Measurements from ENCODE around the gene HMHB1.

Gene HMHB1

GRCh38 chr5:143788401-143788800 is 23.6 kb upstream of the HMHB1 start:
- DNase-seq (ENCODE audit: extremely low spot score), result no peak
- no peak for TF ChIP-seq FOXK2 (IDR thresholded peaks at IDR 0.05)
- TF ChIP-seq SP1 (IDR thresholded peaks at IDR 0.05), result no peak
- no peak for TF ChIP-seq HDGF (IDR thresholded peaks at IDR 0.05; ENCODE audit: borderline replicate concordance)
- no peak for TF ChIP-seq FOXM1 (IDR thresholded peaks at IDR 0.05; ENCODE audit: borderline replicate concordance)
- no peak for TF ChIP-seq L3MBTL2 (conservative IDR thresholded peaks at IDR 0.05)
- no peak for TF ChIP-seq ARNT (IDR thresholded peaks at IDR 0.05)
- no peak for TF ChIP-seq NFRKB (IDR thresholded peaks at IDR 0.05)
- no peak for TF ChIP-seq PKNOX1 (IDR thresholded peaks at IDR 0.05)
- TF ChIP-seq TARDBP (IDR thresholded peaks at IDR 0.05), result no peak
- TF ChIP-seq SUZ12 (IDR thresholded peaks at IDR 0.05), result no peak
- no peak for TF ChIP-seq LEF1 (IDR thresholded peaks at IDR 0.05; ENCODE audit: borderline replicate concordance)
- TF ChIP-seq ELF4 (IDR thresholded peaks at IDR 0.05), result no peak
- TF ChIP-seq ZNF384 (IDR thresholded peaks at IDR 0.05), result no peak
- TF ChIP-seq FOXA1 (IDR thresholded peaks at IDR 0.05), result no peak
- TF ChIP-seq BHLHE40 (IDR thresholded peaks at IDR 0.05; ENCODE audit: borderline replicate concordance), result no peak
- no peak for TF ChIP-seq CTBP1 (IDR thresholded peaks at IDR 0.05; ENCODE audit: borderline replicate concordance)
- ChIA-PET POLR2A (no interaction called here), CTCF (no interaction called here)

- POLR2A ChIA-PET, result no interaction called here
- DNase-seq (ENCODE audit: extremely low spot score), result no peak
- CTCF ChIA-PET, result no interaction called here
- no peak for TF ChIP-seq SUZ12 (IDR thresholded peaks at IDR 0.05)
- TF ChIP-seq NFRKB (IDR thresholded peaks at IDR 0.05), result no peak
- TF ChIP-seq FOXA1 (IDR thresholded peaks at IDR 0.05), result no peak
- no peak for TF ChIP-seq BHLHE40 (IDR thresholded peaks at IDR 0.05; ENCODE audit: borderline replicate concordance)
- TF ChIP-seq SP1 (IDR thresholded peaks at IDR 0.05), result no peak
- no peak for TF ChIP-seq FOXK2 (IDR thresholded peaks at IDR 0.05)
- TF ChIP-seq PKNOX1 (IDR thresholded peaks at IDR 0.05), result no peak
- no peak for TF ChIP-seq ZNF384 (IDR thresholded peaks at IDR 0.05)
- no peak for TF ChIP-seq HDGF (IDR thresholded peaks at IDR 0.05; ENCODE audit: borderline replicate concordance)
- no peak for TF ChIP-seq FOXM1 (IDR thresholded peaks at IDR 0.05; ENCODE audit: borderline replicate concordance)
- TF ChIP-seq CTBP1 (IDR thresholded peaks at IDR 0.05; ENCODE audit: borderline replicate concordance), result no peak
- TF ChIP-seq ARNT (IDR thresholded peaks at IDR 0.05), result no peak
Observed at GRCh38 chr5:143790457-143791112, 21.4 kb upstream of the HMHB1 start.

- TF ChIP-seq PKNOX1 (IDR thresholded peaks at IDR 0.05) (no peak), NFRKB (IDR thresholded peaks at IDR 0.05) (no peak), BHLHE40 (IDR thresholded peaks at IDR 0.05; ENCODE audit: borderline replicate concordance) (no peak), TARDBP (IDR thresholded peaks at IDR 0.05) (no peak), FOXA1 (IDR thresholded peaks at IDR 0.05) (no peak), SUZ12 (IDR thresholded peaks at IDR 0.05) (no peak), ZNF384 (IDR thresholded peaks at IDR 0.05) (no peak), ARNT (IDR thresholded peaks at IDR 0.05) (no peak), ELF4 (IDR thresholded peaks at IDR 0.05) (no peak), LEF1 (IDR thresholded peaks at IDR 0.05; ENCODE audit: borderline replicate concordance) (no peak), SP1 (IDR thresholded peaks at IDR 0.05) (no peak)
- no peak for DNase-seq (ENCODE audit: extremely low spot score)
- ChIA-PET POLR2A (no interaction called here), CTCF (no interaction called here)
Observed at GRCh38 chr5:143791848-143792731, 19.9 kb upstream of the HMHB1 start.

GRCh38 chr5:143793249-143793648 is 18.7 kb upstream of the HMHB1 start:
- ChIA-PET POLR2A (no interaction called here), CTCF (no interaction called here)
- no peak for DNase-seq (ENCODE audit: extremely low spot score)
- TF ChIP-seq PKNOX1 (IDR thresholded peaks at IDR 0.05) (no peak), NFRKB (IDR thresholded peaks at IDR 0.05) (no peak), ARNT (IDR thresholded peaks at IDR 0.05) (no peak), TARDBP (IDR thresholded peaks at IDR 0.05) (no peak), CTBP1 (IDR thresholded peaks at IDR 0.05; ENCODE audit: borderline replicate concordance) (no peak), ELF4 (IDR thresholded peaks at IDR 0.05) (no peak), L3MBTL2 (conservative IDR thresholded peaks at IDR 0.05) (no peak), FOXM1 (IDR thresholded peaks at IDR 0.05; ENCODE audit: borderline replicate concordance) (no peak), SP1 (IDR thresholded peaks at IDR 0.05) (no peak), FOXK2 (IDR thresholded peaks at IDR 0.05) (no peak), ZNF384 (IDR thresholded peaks at IDR 0.05) (no peak), SUZ12 (IDR thresholded peaks at IDR 0.05) (no peak), FOXA1 (IDR thresholded peaks at IDR 0.05) (no peak), LEF1 (IDR thresholded peaks at IDR 0.05; ENCODE audit: borderline replicate concordance) (no peak), BHLHE40 (IDR thresholded peaks at IDR 0.05; ENCODE audit: borderline replicate concordance) (no peak), HDGF (IDR thresholded peaks at IDR 0.05; ENCODE audit: borderline replicate concordance) (no peak)

GRCh38 chr5:143796125-143796524 is 15.8 kb upstream of the HMHB1 start:
- POLR2A ChIA-PET, result no interaction called here
- CTCF ChIA-PET, result no interaction called here
- no peak for TF ChIP-seq ZNF384 (IDR thresholded peaks at IDR 0.05)
- DNase-seq (ENCODE audit: extremely low spot score), result no peak

All from HEK293T (cell line).